Mesenchymal stem cell (in vitro differentiated cells and primary cell): ENCODE results near the gene TMEM147.

ENCODE experiments used
- DNase-seq: peaks from one replicate; pipeline ENCODE4 v3.0.0-alpha.2; 2013
- H2AFZ ChIP-seq: one replicate; pipeline ENCODE4 v1.6.1; 2013; ENCODE audit warnings: low read depth, mild to moderate bottlenecking, control low read depth, inconsistent platforms, low read length, moderate library complexity
- H2AK5ac ChIP-seq: 2 replicates; pipeline ENCODE4 v1.6.1; 2013; ENCODE audit warnings: low read length, moderate library complexity, mild to moderate bottlenecking, inconsistent platforms; ENCODE audit not compliant: severe bottlenecking
- H2BK120ac ChIP-seq: one replicate; pipeline ENCODE4 v1.6.1; 2013; ENCODE audit warnings: low read depth, mild to moderate bottlenecking, inconsistent platforms, low read length, moderate library complexity
- H2BK12ac ChIP-seq, 2 experiments: one replicate each; pipeline ENCODE4 v1.6.1; 2013; ENCODE audit warnings: inconsistent platforms in 2 of 2, low read length in 2 of 2, mild to moderate bottlenecking in 2 of 2, moderate library complexity in 2 of 2, control low read depth in 1 of 2
- H2BK15ac ChIP-seq: one replicate; pipeline ENCODE4 v1.6.1; 2013; ENCODE audit warnings: mild to moderate bottlenecking, low read depth, inconsistent platforms; ENCODE audit not compliant: poor library complexity, severe bottlenecking
- H2BK5ac ChIP-seq: 2 replicates; pipeline ENCODE4 v1.6.1; 2013; ENCODE audit warnings: low read depth, mild to moderate bottlenecking, low read length, control low read depth, inconsistent platforms; ENCODE audit not compliant: poor library complexity, severe bottlenecking
- H3K14ac ChIP-seq, 2 experiments: one replicate each; pipeline ENCODE4 v1.6.1; 2013; ENCODE audit warnings: inconsistent platforms in 2 of 2, low read length in 2 of 2, control low read depth in 1 of 2, mild to moderate bottlenecking in 1 of 2, moderate library complexity in 1 of 2
- H3K18ac ChIP-seq, 2 experiments: one replicate each; pipeline ENCODE4 v1.6.1; 2013; ENCODE audit warnings: inconsistent platforms in 2 of 2, low read length in 2 of 2, control low read depth in 1 of 2, low read depth in 1 of 2, mild to moderate bottlenecking in 1 of 2
- H3K23ac ChIP-seq, 2 experiments: one replicate each; pipeline ENCODE4 v1.6.1; 2013; ENCODE audit warnings: inconsistent platforms in 2 of 2, low read length in 2 of 2, mild to moderate bottlenecking in 2 of 2, moderate library complexity in 2 of 2, control low read depth in 1 of 2
- H3K27ac ChIP-seq: 2 replicates; pipeline ENCODE4 v1.5.1; 2013; ENCODE audit warnings: mild to moderate bottlenecking, moderate library complexity, low read length, control low read depth, inconsistent platforms; ENCODE audit not compliant: poor library complexity, severe bottlenecking
- H3K27me3 ChIP-seq, 2 experiments: 2 replicates each; pipeline versions ENCODE4 v1.6.1 to v1.7.0; 2013; ENCODE audit warnings: low read length in 2 of 2, mild to moderate bottlenecking in 2 of 2, moderate library complexity in 2 of 2, control low read depth in 1 of 2, inconsistent platforms in 1 of 2; ENCODE audit not compliant: control insufficient read depth in 1 of 2, insufficient read depth in 1 of 2
- H3K36me3 ChIP-seq, 2 experiments: 2 replicates each; pipeline versions ENCODE4 v1.6.1 to v1.7.0; 2013; ENCODE audit warnings: low read length in 2 of 2, control low read depth in 1 of 2, inconsistent platforms in 1 of 2, low read depth in 1 of 2, mild to moderate bottlenecking in 1 of 2; ENCODE audit not compliant: insufficient read depth in 2 of 2, control insufficient read depth in 1 of 2
- H3K4ac ChIP-seq, 2 experiments: one replicate each; pipeline ENCODE4 v1.6.1; 2013; ENCODE audit warnings: inconsistent platforms in 2 of 2, low read length in 2 of 2, mild to moderate bottlenecking in 2 of 2, moderate library complexity in 2 of 2, control low read depth in 1 of 2, low read depth in 1 of 2
- H3K4me1 ChIP-seq: 2 replicates; pipeline ENCODE4 v1.6.1; 2013; ENCODE audit warnings: low read depth, low read length, control low read depth; ENCODE audit not compliant: control insufficient read depth, insufficient read depth
- H3K4me2 ChIP-seq: 2 replicates; pipeline ENCODE4 v1.6.1; 2013; ENCODE audit warnings: low read length, mild to moderate bottlenecking, inconsistent platforms; ENCODE audit not compliant: poor library complexity, severe bottlenecking
- H3K4me3 ChIP-seq, 2 experiments: 2 replicates each; pipeline versions ENCODE4 v1.5.1 to v1.7.0; 2013; ENCODE audit warnings: low read length in 2 of 2, mild to moderate bottlenecking in 2 of 2, control low read depth in 1 of 2, low read depth in 1 of 2; ENCODE audit not compliant: insufficient read depth in 1 of 2
- H3K79me1 ChIP-seq: replicated peaks from 2 replicates; pipeline ENCODE4 v1.6.1; 2013; ENCODE audit warnings: mild to moderate bottlenecking, control low read depth, low read length, inconsistent platforms; ENCODE audit not compliant: poor library complexity, severe bottlenecking
- H3K9ac ChIP-seq: 2 replicates; pipeline ENCODE4 v1.7.0; 2013; ENCODE audit warnings: mild to moderate bottlenecking, low read length, moderate library complexity
- H3K9me3 ChIP-seq: 2 replicates; pipeline ENCODE4 v1.7.0; 2013; ENCODE audit warnings: mild to moderate bottlenecking, low read length; ENCODE audit not compliant: control insufficient read depth
- H4K8ac ChIP-seq: one replicate; pipeline ENCODE4 v1.6.1; 2013; ENCODE audit warnings: inconsistent platforms, mild to moderate bottlenecking, low read length, moderate library complexity
- H4K91ac ChIP-seq: one replicate; pipeline ENCODE4 v1.6.1; 2013; ENCODE audit warnings: mild to moderate bottlenecking, low read length, inconsistent platforms
- WGBS: methylation state at CpG from one replicate; pipeline ENCODE4 v1.1.7; 2013; ENCODE audit warnings: mixed read lengths; 5-methylcytosine and 5-hydroxymethylcytosine counted together

Gene TMEM147

GRCh38 chr19:35539850-35540249, 5.6 kb upstream of the TMEM147 start:
- H3K4me1 ChIP-seq = peaks cover 9% of the 10 kb centered on the region
- WGBS = 97% methylated on average over 12 of the region's 12 CpGs
- H3K9me3 ChIP-seq = no peaks in the 10 kb centered on the region
- H3K79me1 ChIP-seq = peaks cover 16% of the 10 kb centered on the region
- H2BK12ac ChIP-seq = no peak overlapping the region
- no peak overlapping the region for H2AFZ ChIP-seq
- H3K4ac ChIP-seq = no peak overlapping the region
- H3K36me3 ChIP-seq = peaks cover 20 to 28% of the 10 kb centered on the region in 2 experiments
- no peak overlapping the region for H3K18ac ChIP-seq
- H3K4me2 ChIP-seq = no peak overlapping the region
- peaks cover 0 to 3% of the 10 kb centered on the region in 2 experiments for H3K27me3 ChIP-seq
- H3K23ac ChIP-seq = no peak overlapping the region
- no peak overlapping the region for H3K27ac ChIP-seq
- no peak overlapping the region for H2BK5ac ChIP-seq
- H4K91ac ChIP-seq = no peak overlapping the region
- no peak overlapping the region for H2AK5ac ChIP-seq
- no peak overlapping the region for H2BK120ac ChIP-seq
- no peak for DNase-seq
- no peak overlapping the region for H3K9ac ChIP-seq
- H3K4me3 ChIP-seq = no peak overlapping the region
- no peak overlapping the region for H4K8ac ChIP-seq
- H2BK15ac ChIP-seq = no peak overlapping the region
- H3K14ac ChIP-seq = no peak overlapping the region

- no peak overlapping the region for H3K4me3 ChIP-seq
- no peak overlapping the region for H2BK5ac ChIP-seq
- H4K8ac ChIP-seq = no peak overlapping the region
- H2AFZ ChIP-seq = no peak overlapping the region
- H3K4me2 ChIP-seq = no peak overlapping the region
- H2AK5ac ChIP-seq = no peak overlapping the region
- no peak overlapping the region for H3K27ac ChIP-seq
- H2BK120ac ChIP-seq = no peak overlapping the region
- H3K14ac ChIP-seq = no peak overlapping the region
- no peak for DNase-seq
- H3K9me3 ChIP-seq = no peaks in the 10 kb centered on the region
- peaks cover 20 to 28% of the 10 kb centered on the region in 2 experiments for H3K36me3 ChIP-seq
- no peak overlapping the region for H3K18ac ChIP-seq
- peaks cover 7% of the 10 kb centered on the region for H3K4me1 ChIP-seq
- WGBS = 92% methylated on average over 7 of the region's 7 CpGs
- no peak overlapping the region for H2BK15ac ChIP-seq
- H4K91ac ChIP-seq = no peak overlapping the region
- no peak overlapping the region for H2BK12ac ChIP-seq
- no peak overlapping the region for H3K9ac ChIP-seq
- H3K4ac ChIP-seq = no peak overlapping the region
- peaks cover 19% of the 10 kb centered on the region for H3K79me1 ChIP-seq
- no peak overlapping the region for H3K23ac ChIP-seq
- H3K27me3 ChIP-seq = no peaks in the 10 kb centered on the region
Observed at GRCh38 chr19:35540356-35540927, 5.0 kb upstream of the TMEM147 start.

- no peak overlapping the region for H3K18ac ChIP-seq
- WGBS = 98% methylated on average over 11 of the region's 11 CpGs
- peaks cover 26 to 30% of the 10 kb centered on the region in 2 experiments for H3K36me3 ChIP-seq
- no peak overlapping the region for H3K27ac ChIP-seq
- no peak overlapping the region for H2AFZ ChIP-seq
- H3K4me1 ChIP-seq = peaks cover 14% of the 10 kb centered on the region
- no peak overlapping the region for H4K8ac ChIP-seq
- no peak overlapping the region for H2BK120ac ChIP-seq
- no peak overlapping the region for H3K4me2 ChIP-seq
- H3K27me3 ChIP-seq = no peaks in the 10 kb centered on the region
- H3K4me3 ChIP-seq = no peak overlapping the region
- no peaks in the 10 kb centered on the region for H3K9me3 ChIP-seq
- no peak overlapping the region for H3K4ac ChIP-seq
- no peak overlapping the region for H3K23ac ChIP-seq
- no peak overlapping the region for H3K9ac ChIP-seq
- peaks cover 27% of the 10 kb centered on the region for H3K79me1 ChIP-seq
- H3K14ac ChIP-seq = no peak overlapping the region
- no peak overlapping the region for H2AK5ac ChIP-seq
- H4K91ac ChIP-seq = no peak overlapping the region
- H2BK15ac ChIP-seq = no peak overlapping the region
- no peak for DNase-seq
- no peak overlapping the region for H2BK12ac ChIP-seq
- H2BK5ac ChIP-seq = no peak overlapping the region
Observed at GRCh38 chr19:35542209-35542608, 3.2 kb upstream of the TMEM147 start.

GRCh38 chr19:35543280-35544109, 1.9 kb upstream of the TMEM147 start:
- Histone ChIP-seq H2BK12ac (no peak overlapping the region), H4K91ac (no peak overlapping the region), H2BK120ac (no peak overlapping the region), H3K9me3 (no peaks in the 10 kb centered on the region), H3K4me2 (no peak overlapping the region), H3K27me3 (no peaks in the 10 kb centered on the region), H2BK15ac (no peak overlapping the region), H3K9ac (no peak overlapping the region), H3K14ac (no peak overlapping the region), H3K23ac (no peak overlapping the region), H3K79me1 (peaks cover 40% of the 10 kb centered on the region), H3K4me1 (peaks cover 14% of the 10 kb centered on the region), H3K4me3 (peak overlapping the region in 1 of 2 experiments; percentile 96), H3K36me3 (peaks cover 39 to 41% of the 10 kb centered on the region in 2 experiments), H3K27ac (no peak overlapping the region), H4K8ac (no peak overlapping the region), H2AK5ac (no peak overlapping the region), H3K4ac (no peak overlapping the region), H3K18ac (no peak overlapping the region), H2AFZ (no peak overlapping the region), H2BK5ac (no peak overlapping the region)
- 98% methylated on average over 15 of the region's 15 CpGs for WGBS
- DNase-seq = no peak
